Small intestine (tissue), 7 donors: ENCODE measurements around the gene NR2E1. TPM values are rescaled to one million over a fixed set of nuclear protein-coding genes. Genes with fewer than 3 reads are reported as not detected.

Source experiments
- DNase-seq, 2 donors: peaks; one replicate each; pipeline versions ENCODE4 v3.0.0 to v3.0.0-alpha.2; 2013
- FAIRE-seq: peaks from 2 replicates; lab custom pipeline; 2012; peaks lifted over from hg19 to GRCh38; lab: Jason Lieb, UNC
- H3K27ac ChIP-seq, 3 donors: one replicate each; pipeline ENCODE4 v1.5.1; 2013; ENCODE audit warnings: low read length in 2 of 3, mild to moderate bottlenecking in 2 of 3, control low read depth in 1 of 3, inconsistent platforms in 1 of 3, low read depth in 1 of 3, moderate library complexity in 1 of 3
- H3K27me3 ChIP-seq, 3 donors: one replicate each; pipeline ENCODE4 v1.6.1; 2013; ENCODE audit warnings: low read length in 3 of 3, inconsistent platforms in 1 of 3; ENCODE audit not compliant: control insufficient read depth in 3 of 3, insufficient read depth in 3 of 3
- H3K36me3 ChIP-seq, 3 donors: one replicate each; pipeline ENCODE4 v1.6.1; 2013; ENCODE audit warnings: low read length in 3 of 3, inconsistent platforms in 1 of 3, low read depth in 1 of 3, mild to moderate bottlenecking in 1 of 3, moderate library complexity in 1 of 3; ENCODE audit not compliant: control insufficient read depth in 3 of 3, insufficient read depth in 2 of 3
- H3K4me1 ChIP-seq, 3 donors: one replicate each; pipeline ENCODE4 v1.6.1; 2013; ENCODE audit warnings: low read length in 2 of 3, inconsistent platforms in 1 of 3, low read depth in 1 of 3, mild to moderate bottlenecking in 1 of 3, moderate library complexity in 1 of 3; ENCODE audit not compliant: control insufficient read depth in 3 of 3, insufficient read depth in 2 of 3
- H3K4me3 ChIP-seq, 3 donors: one replicate each; pipeline ENCODE4 v1.5.1; 2013; ENCODE audit warnings: low read length in 3 of 3, control low read depth in 1 of 3, inconsistent platforms in 1 of 3, low read depth in 1 of 3, mild to moderate bottlenecking in 1 of 3, moderate library complexity in 1 of 3
- H3K9me3 ChIP-seq, 2 donors: one replicate each; pipeline ENCODE4 v1.6.1; 2013; ENCODE audit warnings: low read depth in 1 of 2, low read length in 1 of 2; ENCODE audit not compliant: control insufficient read depth in 2 of 2, insufficient read depth in 1 of 2
- WGBS, 3 donors: extraction: QIAGEN DNeasy Blood & Tissue Kit; methylation state at CpG; one replicate each; pipeline ENCODE4 v1.1.7; 2013; 5-methylcytosine and 5-hydroxymethylcytosine counted together
- polyA plus RNA-seq, 4 donors: library from polyadenylated mRNA; stranded (reverse) in 3 of 4; unstranded in 1 of 4; fragments of 200-250 nt in 3 of 4; fragments of 120-200 nt in 1 of 4; gene quantifications; one replicate each; pipeline versions ENCODE4 v1.2.1 to v1.2.3, GENCODE V29; 2013
- donor health status: healthy with polysubstance abuse.
- donor health status: control.
- donor health status: control.
- donor health status: Bipolar disorder and iron deficiency.
- donor health status: healthy.

Gene NR2E1
- polyA plus RNA-seq, 4 donors, result 0.04 TPM; not detected in 3

DNA sequence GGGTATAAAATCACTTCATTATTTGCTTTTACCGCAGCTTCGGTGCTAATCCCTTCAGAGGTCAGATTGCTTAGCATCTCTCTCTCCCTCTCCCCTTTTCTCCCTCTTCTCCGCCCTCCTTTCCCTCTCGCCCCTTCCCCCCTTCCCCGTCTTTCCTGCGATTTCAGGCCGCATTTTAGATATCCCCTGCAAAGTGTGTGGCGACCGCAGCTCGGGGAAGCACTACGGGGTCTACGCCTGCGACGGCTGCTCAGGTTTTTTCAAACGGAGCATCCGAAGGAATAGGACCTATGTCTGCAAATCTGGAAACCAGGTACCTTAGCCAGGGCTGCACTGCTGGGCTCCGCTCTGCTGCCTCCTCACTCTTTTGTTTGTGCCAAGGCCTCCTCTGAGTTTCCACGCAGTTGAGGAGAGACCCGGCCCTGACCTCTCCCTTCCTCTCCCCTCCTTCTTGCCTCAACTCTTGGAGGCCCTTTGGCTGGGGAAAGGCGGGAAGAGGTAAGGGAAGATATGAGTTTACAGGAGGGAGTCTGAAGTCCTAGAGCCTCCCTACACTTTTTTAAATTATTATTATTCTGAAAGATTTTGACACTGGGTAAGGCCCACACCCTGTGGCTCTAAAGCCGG lies 5.6 kb downstream of the NR2E1 start:
- Histone ChIP-seq H3K9me3 (no peaks in the 10 kb centered on the region), H3K27me3 (peaks cover 24 to 93% (median 75%) of the 10 kb centered on the region in 3 donors), H3K27ac (no peak overlapping the region), H3K36me3 (no peaks in the 10 kb centered on the region), H3K4me1 (peaks cover 3 to 46% (median 7%) of the 10 kb centered on the region in 3 donors), H3K4me3 (no peak overlapping the region)
- no peak for FAIRE-seq
- no peak for DNase-seq
- 17 to 35% (median 33%) methylated on average over 21 of the region's 21 CpGs for whole genome bisulfite sequencing, 3 donors

DNA sequence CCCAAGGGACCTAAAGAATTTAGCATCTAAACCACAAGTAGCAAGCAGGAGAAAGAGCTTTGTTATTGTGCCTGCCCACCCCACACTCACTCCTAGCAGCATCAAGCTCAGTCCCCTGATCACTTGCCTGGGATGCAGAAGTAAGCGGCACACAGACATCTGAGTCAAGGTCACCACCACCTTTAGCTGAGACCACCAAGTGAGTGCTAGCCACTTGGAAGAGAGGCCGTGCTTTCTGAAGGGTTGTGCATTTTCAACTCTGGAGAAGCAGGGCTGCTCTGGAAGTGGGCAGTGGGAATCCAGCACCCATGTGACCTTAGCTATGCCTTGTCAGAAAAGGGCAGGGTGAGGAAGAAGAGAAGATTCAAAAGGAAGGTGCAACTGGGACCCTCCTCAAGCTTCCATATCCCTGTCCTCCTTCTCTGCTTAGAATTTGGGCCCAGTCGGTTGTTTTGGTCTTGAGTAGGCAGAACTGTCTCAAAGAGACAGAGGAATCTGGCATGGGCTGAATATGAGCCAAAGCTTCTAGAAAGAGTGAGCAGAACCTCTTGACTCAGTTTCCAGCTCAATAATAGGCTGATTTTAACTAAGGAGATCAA lies 6.2 kb downstream of the NR2E1 start:
- Histone ChIP-seq H3K9me3 (no peaks in the 10 kb centered on the region), H3K4me1 (peaks cover 3 to 42% (median 7%) of the 10 kb centered on the region in 3 donors), H3K27me3 (peaks cover 22 to 93% (median 75%) of the 10 kb centered on the region in 3 donors), H3K27ac (no peak overlapping the region), H3K36me3 (no peaks in the 10 kb centered on the region), H3K4me3 (no peak overlapping the region)
- FAIRE-seq (no peak), DNase-seq (no peak)
- WGBS, 3 donors, result 29 to 59% (median 44%) methylated on average over 3 of the region's 3 CpGs

DNA sequence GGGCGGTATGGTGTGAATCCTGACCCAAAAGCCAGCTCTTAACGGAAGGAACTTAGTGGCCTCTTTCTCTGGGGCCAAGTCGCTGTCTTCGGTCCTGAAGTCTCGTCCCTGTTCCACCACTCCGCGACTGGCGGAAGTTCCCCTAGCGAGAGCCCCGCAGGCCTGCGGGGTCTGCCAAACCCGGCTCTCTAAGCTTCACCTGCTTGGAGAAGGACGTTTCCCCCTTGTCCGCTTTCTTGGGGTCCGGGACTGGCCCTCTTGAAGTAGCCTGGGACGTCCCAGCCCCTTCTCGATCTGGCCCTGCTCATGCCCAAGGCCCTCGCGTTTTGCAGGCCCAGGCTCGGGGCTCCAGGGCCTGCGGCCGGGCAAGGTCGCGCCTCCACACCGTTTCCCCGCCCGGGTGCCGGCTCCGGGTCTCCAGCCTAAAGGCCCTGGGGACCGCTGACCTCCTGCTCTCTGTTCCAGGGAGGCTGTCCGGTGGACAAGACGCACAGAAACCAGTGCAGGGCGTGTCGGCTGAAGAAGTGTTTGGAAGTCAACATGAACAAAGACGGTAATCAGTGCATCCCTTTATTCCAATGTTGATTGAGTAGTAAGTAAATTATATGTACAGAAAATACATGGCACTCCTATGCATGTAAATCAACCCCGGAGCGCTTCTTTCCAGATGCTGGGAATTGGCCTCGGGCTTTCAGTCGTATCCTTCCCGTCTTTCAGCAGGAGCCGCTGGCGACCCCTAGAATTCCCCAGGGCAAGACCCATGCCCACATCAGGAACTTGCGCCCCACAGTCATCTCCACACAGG lies 8.8 kb downstream of the NR2E1 start:
- WGBS, 3 donors, result 10 to 27% (median 21%) methylated on average over 43 of the region's 43 CpGs
- no peaks in the 10 kb centered on the region for H3K36me3 ChIP-seq
- H3K27ac ChIP-seq, result no peak overlapping the region
- DNase-seq (peak in 1 of 2 donors; percentile 80), FAIRE-seq (no peak)
- H3K27me3 ChIP-seq, result peaks cover 9 to 84% (median 63%) of the 10 kb centered on the region in 3 donors
- H3K4me1 ChIP-seq, result peaks cover 0 to 19% (median 0%) of the 10 kb centered on the region in 3 donors
- no peak overlapping the region for H3K4me3 ChIP-seq
- no peaks in the 10 kb centered on the region for H3K9me3 ChIP-seq

DNA sequence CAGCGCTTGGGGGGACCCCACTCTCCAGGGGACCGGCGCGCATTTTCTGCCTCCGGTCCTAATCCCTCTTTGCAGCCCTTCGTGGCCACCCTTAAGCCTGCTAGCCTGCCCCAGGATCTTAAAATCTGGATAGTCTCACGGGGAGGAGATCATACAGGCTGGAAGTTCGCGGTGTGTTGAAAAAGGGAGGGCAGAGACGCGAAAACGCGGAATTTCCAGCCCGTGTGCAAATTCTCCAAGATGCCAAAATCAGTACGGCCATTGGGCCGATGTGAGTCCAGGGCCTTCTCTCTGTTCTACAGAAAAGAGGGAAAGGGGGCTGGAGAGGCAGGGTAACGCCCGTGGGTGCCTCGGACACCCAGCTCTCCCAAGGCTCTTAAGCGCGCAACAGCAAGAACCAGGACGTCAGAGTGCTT lies 9.4 kb downstream of the NR2E1 start:
- peaks cover 0 to 19% (median 0%) of the 10 kb centered on the region in 3 donors for H3K4me1 ChIP-seq
- no peaks in the 10 kb centered on the region for H3K9me3 ChIP-seq
- H3K27me3 ChIP-seq, result peaks cover 9 to 82% (median 62%) of the 10 kb centered on the region in 3 donors
- H3K27ac ChIP-seq, result no peak overlapping the region
- no peaks in the 10 kb centered on the region for H3K36me3 ChIP-seq
- WGBS, 3 donors, result 12 to 27% (median 20%) methylated on average over 22 of the region's 22 CpGs
- H3K4me3 ChIP-seq, result peak overlapping the region in 1 of 3 donors; percentile 42
- no peak for FAIRE-seq
- DNase-seq, result no peak

DNA sequence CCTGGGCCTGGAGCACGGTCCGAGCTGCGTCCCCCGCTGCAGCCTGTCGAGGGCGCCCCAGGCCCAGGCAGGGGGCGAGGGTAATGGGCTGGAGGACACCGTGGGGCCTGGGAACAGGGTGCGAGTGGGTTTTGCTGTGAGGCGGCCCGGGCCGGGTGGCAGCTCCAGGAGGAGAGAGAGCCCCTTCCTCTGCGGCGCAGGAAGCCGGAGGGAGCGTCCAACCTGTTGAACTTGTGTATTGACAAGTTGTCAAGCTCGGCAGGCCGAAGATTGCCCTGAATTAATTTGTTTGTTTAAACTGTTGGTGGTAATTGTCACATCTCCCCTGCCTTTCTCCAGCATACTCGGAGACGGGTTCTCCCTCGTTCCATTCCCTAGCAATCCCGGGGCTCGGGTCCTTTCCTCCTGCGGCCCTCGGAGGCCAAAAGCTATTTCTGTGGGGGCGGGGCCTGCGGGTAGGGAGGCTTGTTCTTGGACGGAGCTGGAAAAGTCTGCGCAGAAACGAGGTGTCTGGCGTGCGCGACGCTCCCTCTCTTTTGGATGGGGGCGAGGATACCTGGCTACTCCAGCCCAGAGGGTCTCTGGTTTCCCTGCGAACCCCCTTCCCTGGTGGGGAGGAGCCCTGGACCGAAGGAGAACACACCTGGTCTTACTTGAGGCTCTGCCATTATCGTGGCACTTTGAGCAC lies 9.9 kb downstream of the NR2E1 start:
- Histone ChIP-seq H3K9me3 (no peaks in the 10 kb centered on the region), H3K4me1 (peaks cover 0 to 19% (median 0%) of the 10 kb centered on the region in 3 donors), H3K36me3 (no peaks in the 10 kb centered on the region), H3K27me3 (peaks cover 9 to 79% (median 62%) of the 10 kb centered on the region in 3 donors), H3K27ac (no peak overlapping the region), H3K4me3 (peak overlapping the region in 2 of 3 donors; percentile 20 to 42)
- FAIRE-seq (no peak), DNase-seq (peak; percentile 15 to 44)
- 3 to 5% (median 4%) methylated on average over 38 of the region's 38 CpGs for WGBS, 3 donors

DNA sequence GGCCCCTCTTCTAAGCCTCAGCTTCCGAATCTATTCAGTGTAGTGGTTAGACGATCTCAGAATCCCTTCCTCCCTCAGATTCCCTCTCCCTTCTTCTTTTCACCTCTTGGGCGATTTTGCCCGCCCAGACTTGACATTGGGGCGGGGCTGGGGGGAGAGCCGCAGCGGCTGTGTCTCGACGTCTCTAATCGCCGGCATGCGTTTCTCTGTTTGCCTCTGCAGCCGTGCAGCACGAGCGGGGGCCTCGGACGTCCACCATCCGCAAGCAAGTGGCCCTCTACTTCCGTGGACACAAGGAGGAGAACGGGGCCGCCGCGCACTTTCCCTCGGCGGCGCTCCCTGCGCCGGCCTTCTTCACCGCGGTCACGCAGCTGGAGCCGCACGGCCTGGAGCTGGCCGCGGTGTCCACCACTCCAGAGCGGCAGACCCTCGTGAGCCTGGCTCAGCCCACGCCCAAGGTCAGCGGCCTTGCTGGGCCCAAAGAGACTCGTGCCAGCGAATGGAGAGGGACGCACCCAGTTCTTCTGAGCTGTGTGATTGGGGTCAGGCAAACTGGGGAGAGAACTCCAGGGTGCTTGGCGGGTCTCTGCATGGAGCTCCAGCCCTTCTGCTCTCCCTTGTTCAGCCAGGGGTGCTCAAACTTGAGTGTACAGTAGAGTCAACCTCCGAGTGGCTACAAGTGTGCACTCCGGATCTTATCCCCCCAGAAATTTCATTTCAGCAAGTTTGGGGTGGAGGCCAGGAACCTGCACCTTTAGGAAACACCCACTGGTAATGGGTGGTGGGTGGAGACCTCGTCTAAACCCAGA lies 10.7 kb downstream of the NR2E1 start:
- peaks cover 0 to 19% (median 0%) of the 10 kb centered on the region in 3 donors for H3K4me1 ChIP-seq
- peak in 1 of 2 donors; percentile 24 for DNase-seq
- no peak for FAIRE-seq
- H3K36me3 ChIP-seq, result no peaks in the 10 kb centered on the region
- H3K9me3 ChIP-seq, result no peaks in the 10 kb centered on the region
- peaks cover 9 to 76% (median 55%) of the 10 kb centered on the region in 3 donors for H3K27me3 ChIP-seq
- H3K27ac ChIP-seq, result no peak overlapping the region
- WGBS, 3 donors, result 9 to 13% (median 9%) methylated on average over 41 to 46 of the region's 46 CpGs
- H3K4me3 ChIP-seq, result peak overlapping the region in 2 of 3 donors; percentile 20 to 42

DNA sequence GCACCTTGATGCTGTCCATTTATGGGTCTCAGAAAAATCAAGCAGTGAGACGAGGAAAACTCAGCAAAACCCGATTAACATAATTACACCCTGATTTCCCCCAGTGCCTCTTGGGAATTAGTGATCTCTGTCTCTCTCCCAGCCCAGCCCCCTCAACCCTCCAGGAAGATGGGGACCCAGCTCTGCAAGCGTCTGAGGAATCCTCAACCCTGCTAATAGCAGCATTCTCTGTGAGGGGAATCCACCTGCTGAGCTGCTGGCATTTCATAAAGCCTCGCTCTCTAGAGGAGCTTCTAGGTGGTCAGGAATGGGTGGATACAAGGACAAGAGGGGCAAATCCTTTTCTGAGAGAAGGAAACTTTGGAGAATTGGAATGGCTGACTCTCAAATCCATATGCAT lies 13.9 kb downstream of the NR2E1 start:
- H3K27ac ChIP-seq, result no peak overlapping the region
- peaks cover 9 to 53% (median 36%) of the 10 kb centered on the region in 3 donors for H3K27me3 ChIP-seq
- no peaks in the 10 kb centered on the region for H3K36me3 ChIP-seq
- DNase-seq (no peak), FAIRE-seq (no peak)
- peaks cover 0 to 15% (median 0%) of the 10 kb centered on the region in 3 donors for H3K4me1 ChIP-seq
- no peak overlapping the region for H3K4me3 ChIP-seq
- WGBS, 3 donors, result 29 to 64% (median 58%) methylated on average over 4 of the region's 4 CpGs
- H3K9me3 ChIP-seq, result no peaks in the 10 kb centered on the region
